HG02943 (cell line): ENCODE measurements around the gene ETV6.

ENCODE experiments used
- ATAC-seq: cut with Tn5 transposase; IDR thresholded peaks from one replicate; pipeline ENCODE4 v1.9.1; 2021; ENCODE audit warnings: mild to moderate bottlenecking, low read depth, moderate library complexity; ENCODE audit not compliant: unreplicated experiment

The ETV6 gene

DNA sequence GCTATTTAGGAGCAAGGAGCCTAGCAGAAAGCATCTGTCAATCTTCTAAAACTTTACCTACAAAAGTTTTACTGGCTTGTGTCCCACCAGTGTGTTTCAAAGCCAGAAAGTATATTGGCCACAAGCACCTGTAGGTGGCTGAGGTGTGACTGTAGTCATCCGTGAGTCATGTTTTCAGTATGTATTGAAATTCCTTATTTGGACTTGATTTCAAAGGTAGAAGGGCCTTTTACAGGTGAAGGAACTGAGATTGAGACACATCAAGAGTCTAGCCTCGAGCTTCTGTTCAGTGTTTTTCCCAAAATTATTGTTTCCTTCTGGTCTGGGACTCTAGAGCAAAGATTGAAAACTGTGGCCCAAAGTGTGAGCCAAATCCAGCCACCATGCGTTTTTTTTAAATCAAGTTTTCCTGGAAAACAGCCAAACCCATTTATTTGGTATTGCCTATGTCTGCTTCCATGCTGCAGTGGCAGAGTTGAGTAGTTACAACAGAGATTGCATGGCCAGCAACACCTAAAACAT, 226.0 kb downstream of the ETV6 start:
- no peak for ATAC-seq

DNA sequence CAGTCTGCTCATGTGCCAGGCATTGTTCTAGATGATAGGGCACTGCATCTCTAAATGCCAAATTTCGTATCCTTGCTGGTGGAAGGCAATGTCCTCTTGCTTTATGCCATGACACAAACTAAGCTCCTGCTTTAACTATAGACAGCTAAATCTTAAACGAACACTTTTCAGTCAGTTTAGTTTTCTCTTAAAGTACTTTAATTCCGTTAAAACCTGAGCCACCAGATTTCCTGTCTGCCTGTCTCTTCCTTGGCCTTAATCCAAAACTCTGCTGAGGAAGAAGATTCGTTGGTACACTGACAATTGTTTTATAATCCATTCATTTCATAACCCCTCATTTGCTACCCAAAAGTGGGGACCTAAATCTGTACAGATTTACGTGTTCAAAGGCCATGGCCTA, 226.8 kb downstream of the ETV6 start:
- ATAC-seq, result no peak

DNA sequence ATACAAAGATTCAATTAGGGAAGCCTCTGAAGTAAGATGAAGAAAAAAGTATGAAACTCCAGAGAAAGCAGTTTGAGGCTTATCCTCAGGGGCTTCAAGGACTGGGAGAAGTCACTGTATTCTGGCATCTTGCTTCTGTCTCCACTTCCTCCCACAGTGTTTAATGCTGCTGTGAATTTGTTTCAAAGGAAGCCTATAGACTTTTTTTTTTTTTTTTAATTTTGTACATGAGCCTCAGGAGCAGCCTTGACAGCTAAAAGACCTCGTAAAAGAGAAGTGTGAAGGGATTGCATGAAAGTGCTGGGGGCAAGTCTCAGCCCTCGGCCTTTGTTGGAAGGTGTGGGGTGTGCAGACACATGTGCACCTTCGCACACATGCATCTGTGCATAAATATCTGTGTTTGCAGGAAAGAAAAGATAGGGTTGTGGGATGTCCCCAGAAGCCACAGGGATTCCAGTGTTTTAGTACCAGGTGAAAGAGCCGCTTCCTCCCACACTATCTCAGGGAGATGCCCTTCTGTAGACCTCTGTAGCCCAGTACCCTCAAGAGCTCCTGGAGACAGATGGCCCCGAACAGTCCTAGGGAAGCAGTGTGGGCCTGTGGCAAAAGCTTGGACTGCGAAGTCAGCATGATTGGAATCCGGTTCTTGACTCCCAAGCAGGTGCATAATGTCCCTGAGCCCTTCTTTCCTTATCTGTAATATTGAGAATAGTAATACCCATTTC, 227.8 kb downstream of the ETV6 start:
- no peak for ATAC-seq

DNA sequence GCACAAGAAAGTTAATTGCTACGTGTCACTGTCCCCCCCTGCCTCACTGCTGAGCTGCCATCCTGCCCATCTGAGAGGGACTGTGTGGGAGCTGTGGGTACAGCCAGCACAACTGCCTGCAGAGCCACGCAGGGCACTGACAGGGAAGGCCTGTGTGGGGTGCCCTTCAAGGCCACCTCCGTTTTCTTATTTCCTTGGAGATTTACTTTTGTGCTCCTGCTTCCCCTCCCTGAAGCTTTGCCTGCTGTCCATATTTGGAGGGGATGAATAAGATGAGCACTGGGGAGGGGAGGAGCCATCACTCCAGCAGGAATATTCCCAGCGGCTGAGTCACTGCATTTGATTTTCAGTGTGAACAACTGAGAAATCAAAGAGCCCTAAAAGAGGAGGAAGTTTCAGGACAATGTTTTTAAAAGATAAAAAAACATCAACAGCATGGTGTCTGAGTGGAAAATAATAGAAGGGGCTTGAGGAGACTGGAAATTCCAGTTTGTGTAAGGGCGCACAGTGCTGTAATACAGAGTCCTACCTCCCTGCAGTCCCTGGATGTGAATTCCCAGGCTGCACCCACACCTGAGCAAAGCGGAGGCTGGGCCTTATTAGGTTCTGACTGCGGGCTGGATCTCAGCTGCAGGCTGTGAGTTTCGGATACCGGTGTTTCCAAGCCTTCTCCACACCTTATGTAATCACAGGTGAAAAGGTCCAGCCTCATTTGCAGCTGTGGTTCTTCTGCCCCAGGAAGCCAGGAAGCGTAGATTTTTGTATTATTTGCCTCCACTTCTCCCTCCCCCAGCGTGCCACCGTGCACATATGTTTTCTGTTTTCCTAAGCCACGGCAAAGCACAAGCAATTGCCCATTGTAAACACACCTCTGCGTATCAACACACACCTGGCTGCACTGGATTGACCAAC, 228.7 kb downstream of the ETV6 start:
- no peak for ATAC-seq

DNA sequence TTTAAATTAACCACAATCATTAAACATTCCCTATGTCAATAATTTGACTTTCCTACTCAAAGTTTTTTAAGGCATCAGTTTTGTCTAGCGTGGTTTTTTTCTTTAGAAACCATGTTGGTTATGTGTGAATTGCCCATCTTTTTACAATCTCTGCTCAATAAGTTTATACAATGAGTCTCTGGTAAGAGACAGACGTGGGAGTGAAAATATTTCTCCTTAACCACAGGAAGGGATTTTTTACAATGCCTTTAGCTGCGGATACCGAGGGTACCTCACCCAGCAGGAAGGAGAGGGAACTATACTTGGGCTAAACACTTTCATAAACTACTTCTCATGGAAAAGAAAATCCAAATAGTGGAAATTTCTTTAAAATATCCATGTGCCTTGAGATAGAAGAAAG, 229.8 kb downstream of the ETV6 start:
- ATAC-seq, result no peak

DNA sequence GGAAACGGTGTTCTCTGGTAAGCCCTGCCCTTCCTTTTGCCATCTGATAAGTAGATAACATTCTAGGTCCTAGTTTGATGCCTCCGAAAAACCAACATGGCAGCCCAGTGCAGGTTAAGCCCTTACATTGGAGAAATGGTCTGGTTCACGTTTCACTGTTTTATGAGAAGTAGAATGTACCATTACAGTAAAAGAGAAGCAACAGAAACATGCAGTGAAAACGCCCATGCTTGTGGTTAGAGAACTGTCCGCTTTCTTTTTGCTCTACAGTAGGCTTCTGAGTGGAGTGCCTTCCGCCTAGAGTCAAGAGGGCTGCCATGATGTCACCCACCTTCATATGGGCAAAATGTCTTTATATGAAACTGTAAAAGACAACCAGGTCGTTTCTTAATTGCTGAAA, 230.9 kb downstream of the ETV6 start:
- no peak for ATAC-seq

DNA sequence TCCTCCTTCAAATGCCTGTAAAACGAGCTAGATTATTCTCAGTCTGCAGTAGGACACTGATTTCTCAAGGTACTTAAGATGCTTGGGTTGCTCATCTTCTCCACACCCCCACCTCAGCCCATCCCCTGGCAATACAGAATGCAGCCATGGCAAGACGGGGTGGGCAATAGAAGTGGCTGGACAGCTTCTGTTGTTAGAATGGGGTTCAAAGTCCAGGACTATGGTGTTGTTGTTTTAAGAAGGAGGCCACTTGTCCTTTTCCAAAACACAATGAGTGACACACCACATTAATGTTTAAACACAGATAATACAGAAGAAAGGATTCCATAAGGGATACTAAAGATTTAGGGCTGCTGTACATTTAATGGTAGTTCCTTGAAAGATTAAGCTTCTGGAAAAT, 232.4 kb downstream of the ETV6 start:
- ATAC-seq, result no peak

DNA sequence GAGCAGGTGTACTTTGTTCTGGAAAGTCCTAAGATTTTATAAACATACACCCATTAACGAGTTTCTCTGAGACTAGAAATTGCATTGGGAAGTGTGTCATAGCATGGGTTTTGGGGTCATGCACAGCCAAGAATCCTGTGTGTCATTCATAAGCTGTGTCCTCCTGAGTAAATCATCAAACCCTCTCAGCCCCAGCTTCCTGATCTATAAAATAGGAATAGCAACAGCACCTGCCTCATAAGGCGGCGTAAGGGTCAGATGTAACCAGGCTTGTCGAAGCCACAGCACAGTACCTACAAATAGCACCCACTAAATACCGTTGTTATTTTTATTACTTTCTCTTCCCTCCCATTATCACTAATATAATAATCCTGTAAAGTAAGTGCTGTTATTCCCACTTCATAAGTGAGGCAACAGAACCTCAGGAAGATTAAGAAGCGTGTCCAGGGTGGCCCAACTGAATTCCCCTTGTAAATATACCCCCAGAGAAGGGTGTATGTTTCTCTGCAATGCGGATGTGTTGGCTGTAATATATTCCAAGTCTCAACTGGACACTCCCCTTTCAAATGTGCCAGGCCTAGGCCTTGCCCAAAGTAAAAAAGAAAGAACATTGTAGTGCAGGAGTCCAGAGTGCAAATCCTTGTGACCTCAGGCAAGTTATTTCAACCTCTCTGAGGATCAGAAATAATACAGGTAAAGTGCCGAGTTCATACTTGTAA, 233.0 kb downstream of the ETV6 start:
- ATAC-seq, result no peak

DNA sequence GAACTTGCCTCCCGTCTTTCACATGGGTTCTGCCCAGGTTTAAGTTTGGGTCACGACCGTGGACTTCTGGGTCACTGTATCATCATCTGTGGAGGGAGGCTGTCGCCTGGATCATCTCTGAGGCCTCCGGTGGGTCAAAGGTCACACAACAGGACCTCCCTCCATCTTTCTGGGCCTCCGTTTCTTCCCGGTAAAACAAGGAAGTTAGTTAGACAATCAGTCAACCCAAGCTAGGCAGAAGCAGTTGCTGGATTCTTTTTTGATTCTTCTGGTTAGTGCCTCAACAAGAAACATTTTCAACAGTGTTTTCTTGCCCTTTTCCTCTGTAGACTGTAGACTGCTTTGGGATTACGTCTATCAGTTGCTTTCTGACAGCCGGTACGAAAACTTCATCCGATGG, 234.6 kb downstream of the ETV6 start:
- no peak for ATAC-seq

DNA sequence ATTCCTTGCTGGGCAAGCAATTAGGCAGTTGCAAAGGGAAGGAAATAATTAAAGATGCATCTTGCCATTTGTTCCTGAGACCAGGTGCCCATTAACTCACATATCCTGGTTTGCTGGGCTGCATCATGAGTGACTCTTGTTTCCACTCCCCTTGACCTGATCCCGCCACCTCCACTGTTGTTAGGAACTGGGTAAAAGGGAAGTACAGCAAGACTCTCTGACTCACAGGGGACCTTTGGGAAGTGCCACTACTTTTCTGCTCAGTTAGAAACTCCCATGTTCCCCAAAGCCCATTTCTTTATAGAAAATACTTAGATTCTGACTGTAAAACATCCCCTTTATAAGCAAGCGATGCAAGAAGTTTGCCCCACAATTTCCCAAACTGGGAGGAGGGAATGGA, 235.2 kb downstream of the ETV6 start:
- ATAC-seq, result no peak

DNA sequence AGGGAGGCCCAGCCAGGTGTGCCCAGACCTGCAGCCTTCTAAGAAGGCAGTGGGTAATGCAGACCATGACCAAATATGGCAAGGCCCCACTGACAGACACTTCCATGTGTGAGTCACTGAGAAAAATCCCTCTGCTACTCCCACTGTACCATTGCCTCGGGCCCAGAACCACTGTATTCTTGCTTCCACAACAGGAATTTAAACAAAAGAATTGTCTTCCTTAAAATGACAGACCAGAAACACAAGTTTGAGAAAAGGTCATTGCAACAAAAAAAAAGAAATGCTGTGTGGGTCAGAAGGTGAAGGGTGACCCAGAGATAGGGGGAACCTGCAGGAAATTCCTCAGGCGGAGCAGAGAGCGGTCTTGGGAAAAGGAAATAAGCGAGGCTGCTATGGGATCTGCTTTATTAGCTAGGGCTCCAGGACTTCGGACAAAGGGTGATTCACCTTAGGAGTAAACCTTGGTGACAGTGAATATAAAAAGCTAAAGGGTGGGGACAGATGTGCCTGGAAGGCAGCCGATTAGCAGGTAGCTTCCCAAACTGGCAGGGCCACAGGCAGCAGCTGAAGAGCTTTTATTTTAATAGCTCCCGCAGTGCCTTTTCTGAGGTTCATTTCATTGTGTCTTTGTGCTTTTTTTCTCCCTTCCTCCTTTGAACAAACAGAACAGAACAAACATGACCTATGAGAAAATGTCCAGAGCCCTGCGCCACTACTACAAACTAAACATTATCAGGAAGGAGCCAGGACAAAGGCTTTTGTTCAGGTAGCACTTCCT, 236.0 kb downstream of the ETV6 start:
- no peak for ATAC-seq

DNA sequence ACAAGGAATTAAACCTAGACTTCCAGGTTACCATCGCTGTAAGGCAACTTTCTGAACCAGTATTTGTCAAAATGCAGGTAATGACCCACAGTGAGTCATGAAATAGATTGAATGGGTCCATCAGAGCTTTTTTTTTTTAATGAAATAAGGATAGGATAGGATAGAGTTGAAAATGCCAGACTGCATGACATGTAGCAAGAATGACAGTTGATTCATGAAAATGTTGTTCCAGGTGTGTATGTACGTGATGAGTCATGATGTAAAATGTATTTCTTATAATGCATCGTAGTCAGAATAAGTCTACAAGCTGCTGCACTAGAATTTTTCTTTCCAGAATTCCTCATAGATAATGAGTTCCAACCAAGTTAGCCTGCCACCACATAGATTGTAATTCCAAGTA, 236.9 kb downstream of the ETV6 start:
- ATAC-seq, result no peak

DNA sequence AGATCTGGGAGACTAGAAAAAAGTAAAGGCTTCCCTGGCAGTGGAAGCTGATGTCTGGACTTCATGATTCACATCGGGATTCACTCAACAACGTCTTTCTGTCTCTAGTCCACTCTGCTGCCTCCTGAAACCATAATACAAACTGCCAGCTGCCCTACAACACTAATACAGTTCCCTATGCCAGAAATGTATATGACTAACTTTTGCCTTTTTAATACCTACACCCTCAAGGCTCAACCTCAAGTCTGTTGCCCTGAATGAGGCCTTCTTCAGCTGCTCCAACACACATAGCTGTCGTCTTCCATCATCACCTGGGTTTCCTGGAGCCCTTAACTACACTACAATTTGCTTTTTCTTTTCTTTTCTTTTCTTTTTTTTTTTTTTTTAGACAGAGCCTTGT, 238.6 kb downstream of the ETV6 start:
- no peak for ATAC-seq

DNA sequence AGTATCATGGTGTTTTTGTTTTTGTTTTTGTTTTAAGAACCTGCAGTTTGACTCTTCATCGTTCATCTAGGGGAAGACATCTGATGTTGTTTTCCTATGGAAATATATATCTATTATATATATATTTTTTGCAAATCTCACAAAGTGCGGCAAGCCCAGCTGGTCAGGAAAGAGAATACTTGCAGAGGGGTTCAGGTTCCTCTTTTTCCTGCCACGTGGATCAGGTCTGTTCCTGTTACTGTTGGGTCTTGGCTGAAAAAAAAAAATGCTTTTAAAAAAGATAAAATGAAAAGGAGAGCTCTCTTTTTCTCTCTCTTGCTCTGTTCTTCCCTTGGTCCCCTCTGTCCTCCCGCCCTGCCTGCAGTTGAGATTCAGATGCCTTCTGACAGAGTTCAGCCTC, 241.9 kb downstream of the ETV6 start:
- ATAC-seq, result no peak

DNA sequence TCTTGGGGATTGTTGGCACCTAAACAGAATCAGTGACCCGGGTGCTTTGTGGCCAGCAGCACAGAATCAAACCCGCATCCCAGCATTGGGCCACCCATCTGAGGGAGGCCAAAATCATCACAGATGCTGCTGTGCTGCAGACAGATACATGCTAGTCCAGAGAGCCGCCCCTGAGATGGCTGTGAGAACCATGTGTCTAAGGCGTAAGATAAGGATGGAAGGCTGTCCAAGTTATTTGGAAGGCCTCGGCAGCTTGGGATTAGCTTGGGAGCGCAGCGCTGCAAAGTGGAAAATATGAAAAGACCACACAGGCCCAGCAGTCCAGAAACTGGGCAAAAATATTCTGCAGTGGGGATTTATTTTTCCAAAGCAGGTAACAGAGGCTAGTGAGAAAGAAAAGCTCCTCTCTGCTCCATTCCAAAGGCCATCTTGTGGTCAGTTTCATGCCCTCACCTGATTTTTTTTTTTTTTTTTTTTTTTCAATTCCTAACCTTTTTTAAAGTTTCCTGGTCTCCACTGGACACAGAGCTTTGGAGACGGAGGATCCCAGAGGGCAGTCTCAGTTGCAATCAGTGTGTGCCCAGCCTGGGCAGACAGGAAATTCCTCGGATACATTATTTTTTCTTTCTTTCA, 242.4 kb downstream of the ETV6 start:
- no peak for ATAC-seq

DNA sequence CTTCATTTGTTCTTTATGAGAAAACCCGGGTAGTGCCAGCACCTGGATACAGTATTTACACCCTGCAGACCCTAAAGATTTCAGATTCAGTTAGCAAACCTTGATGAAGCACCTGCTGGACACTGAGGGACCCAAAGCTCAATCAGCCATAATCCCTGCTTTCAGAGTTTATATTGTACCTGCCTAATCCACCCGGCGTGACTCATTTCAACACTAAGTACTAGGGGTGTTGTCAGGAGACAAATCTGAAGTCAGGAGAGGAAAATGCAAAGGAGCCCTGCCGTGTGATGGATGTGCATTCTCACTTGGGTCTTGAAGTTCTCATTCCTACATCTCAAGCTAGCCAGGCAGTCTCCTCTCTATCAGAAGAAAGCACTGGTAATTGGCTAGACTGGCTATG, 244.5 kb downstream of the ETV6 start:
- no peak for ATAC-seq

DNA sequence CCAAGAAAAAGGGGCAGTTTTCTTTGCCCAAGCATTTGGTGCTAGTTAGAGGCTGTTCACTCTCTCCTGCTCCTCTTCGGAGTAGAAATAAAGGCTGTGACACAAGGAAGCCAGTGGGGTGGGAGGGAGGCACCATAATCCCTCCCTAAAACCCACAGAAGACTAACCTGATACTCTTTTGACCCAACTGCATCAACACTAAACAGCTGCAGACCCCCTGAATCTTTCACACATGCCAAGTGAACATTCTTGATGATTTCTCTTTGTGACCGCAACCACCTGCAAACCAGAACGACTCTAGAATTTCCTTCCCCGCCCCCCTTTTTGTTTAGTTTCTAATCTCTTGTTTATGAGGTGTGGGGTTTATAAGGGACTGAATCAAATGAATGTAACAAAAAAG, 245.4 kb downstream of the ETV6 start:
- no peak for ATAC-seq

DNA sequence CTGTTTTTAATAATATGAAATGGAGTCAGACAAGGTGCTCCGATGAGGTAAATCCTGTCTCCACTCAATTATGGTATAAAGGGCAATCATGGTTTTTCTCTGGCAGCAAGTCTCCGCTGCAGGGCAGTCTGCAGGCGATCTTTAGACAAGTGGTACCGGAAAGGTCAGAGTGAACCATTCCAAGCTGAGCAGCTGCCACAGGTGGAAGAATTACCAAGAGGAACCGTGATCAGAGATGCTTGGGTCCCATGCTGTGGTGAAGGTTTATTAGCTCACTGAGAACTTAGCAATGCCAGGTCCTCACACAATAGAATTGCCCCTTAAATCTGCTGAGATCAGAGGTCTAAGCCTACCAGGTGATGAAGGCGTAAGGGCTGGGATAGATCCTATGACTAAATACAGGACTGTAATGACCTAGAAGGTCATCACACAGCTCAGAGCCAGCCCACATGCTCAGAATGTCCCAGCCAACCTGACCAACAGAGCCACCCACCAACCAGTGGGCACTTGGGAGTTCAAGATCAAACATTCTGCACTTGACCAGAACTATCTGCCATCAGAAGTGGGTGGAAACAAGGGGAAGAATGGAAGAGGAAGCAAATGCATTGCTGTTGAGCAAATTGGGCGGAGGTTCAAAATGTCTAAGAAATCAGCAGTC, 246.1 kb downstream of the ETV6 start:
- ATAC-seq, result no peak

DNA sequence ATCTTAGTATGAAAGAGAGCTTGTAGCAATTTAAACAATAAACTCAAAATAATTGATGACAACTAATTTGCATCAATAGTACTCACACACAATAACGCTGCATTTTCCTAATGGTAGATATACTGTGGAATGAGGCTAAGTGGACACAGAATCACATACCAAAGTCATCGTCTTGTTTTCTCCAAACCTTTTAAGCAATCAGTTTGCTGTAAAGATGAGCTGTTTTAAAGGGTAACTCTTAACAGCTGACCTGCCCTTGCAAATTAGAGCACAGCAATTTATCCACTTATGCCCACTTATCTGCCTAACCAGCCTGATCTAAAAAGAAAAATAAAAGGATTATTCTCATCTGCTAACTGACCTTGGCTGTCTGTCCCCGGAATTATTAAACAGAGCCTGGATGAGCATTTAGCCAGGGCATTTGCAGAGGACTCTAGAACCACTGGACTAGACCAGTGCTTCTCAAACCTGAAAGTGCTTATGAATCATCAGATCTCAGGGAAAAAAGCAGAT, 247.0 kb downstream of the ETV6 start:
- ATAC-seq, result no peak
